GM19351 (cell line): Measurements from ENCODE around the gene POLR3A.
A peak's percentile ranks its signal among the peaks of the same experiment; 100 is the strongest.

Experiments
- ATAC-seq: cut with Tn5 transposase; IDR thresholded peaks from one replicate; pipeline ENCODE4 v1.9.1; 2021; ENCODE audit warnings: mild to moderate bottlenecking, moderate library complexity; ENCODE audit not compliant: unreplicated experiment

The POLR3A gene

GRCh38 chr10:77959887-77960455, 69.3 kb downstream of the POLR3A start:
- no peak for ATAC-seq

- no peak for ATAC-seq
These were observed 69.9 kb downstream of the POLR3A start for GRCh38 chr10:77959384-77959783.

- ATAC-seq: no peak
These were observed 74.2 kb downstream of the POLR3A start for GRCh38 chr10:77955136-77955535.

GRCh38 chr10:77949167-77949566, 80.1 kb downstream of the POLR3A start:
- no peak for ATAC-seq

- no peak for ATAC-seq
These were observed 83.2 kb downstream of the POLR3A start for GRCh38 chr10:77946084-77946483.

GRCh38 chr10:77944519-77944918, 84.8 kb downstream of the POLR3A start:
- no peak for ATAC-seq

- ATAC-seq: no peak
These were observed 86.0 kb downstream of the POLR3A start for GRCh38 chr10:77943121-77943901.

- ATAC-seq: no peak
These were observed 87.5 kb downstream of the POLR3A start for GRCh38 chr10:77941790-77942189.

- no peak for ATAC-seq
These were observed 88.7 kb downstream of the POLR3A start for GRCh38 chr10:77940627-77941026.

- ATAC-seq: no peak
These were observed 89.1 kb downstream of the POLR3A start for GRCh38 chr10:77940225-77940624.

- ATAC-seq: no peak
These were observed 89.7 kb downstream of the POLR3A start for GRCh38 chr10:77939561-77940001.

- no peak for ATAC-seq
These were observed 92.4 kb downstream of the POLR3A start for GRCh38 chr10:77936697-77937567.

- ATAC-seq: no peak
These were observed 97.1 kb downstream of the POLR3A start for GRCh38 chr10:77932016-77932715.

- no peak for ATAC-seq
These were observed 101.7 kb downstream of the POLR3A start for GRCh38 chr10:77927402-77928246.

GRCh38 chr10:77926566-77927401, 102.5 kb downstream of the POLR3A start, which contains the start of gene DLG5:
Gene DLG5, minus strand, starts transcription at chr10:77926755. Its CDS starts 235 bp downstream, at chr10:77926520.
- peak; percentile 62 for ATAC-seq

GRCh38 chr10:77925795-77926565, 103.3 kb downstream of the POLR3A start:
- ATAC-seq: peak; percentile 69

- no peak for ATAC-seq
These were observed 103.9 kb downstream of the POLR3A start for GRCh38 chr10:77925410-77925794.

GRCh38 chr10:77922566-77923179, 106.6 kb downstream of the POLR3A start:
- ATAC-seq: no peak
